Measurements from ENCODE around the gene LINC01488. TPM values are rescaled to one million over a fixed set of nuclear protein-coding genes. Genes with fewer than 3 reads are reported as not detected.

Gene LINC01488
- total and polyA plus RNA-seq, 2 experiments from 2014 or later = not detected

DNA sequence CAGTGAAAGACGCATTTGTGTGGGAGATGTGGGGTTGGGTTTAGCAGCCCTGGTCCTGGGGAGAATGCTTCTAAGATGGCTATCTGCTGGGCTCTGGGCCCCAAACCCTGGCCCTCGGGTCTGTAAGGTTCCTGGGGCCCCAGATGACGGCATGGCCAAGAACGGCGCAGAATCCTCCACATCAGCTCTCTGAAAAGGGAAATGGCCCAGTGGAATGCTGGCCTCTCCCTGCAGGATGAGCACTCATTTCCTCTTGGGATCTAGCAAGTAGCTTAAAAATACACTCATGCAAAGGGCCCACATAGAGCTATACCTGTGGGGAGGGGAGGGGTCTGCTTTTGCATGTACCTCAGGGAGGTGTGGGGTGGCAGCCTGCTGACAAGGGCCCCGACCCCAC, 37.5 kb upstream of the LINC01488 start:
- Histone ChIP-seq H3K79me2 (replicated peaks; ENCODE audit: insufficient read depth) (no peaks in the 10 kb centered on the region), H3K9me2 (ENCODE audit: insufficient read depth) (peaks cover 8% of the 10 kb centered on the region), H2AFZ (peak overlapping the region; percentile 56; the same call in 1 of the 2 replicates), H3K27ac (ENCODE audit: low read depth) (no peak overlapping the region; the same call in 1 of the 2 replicates), H3K27me3 (ENCODE audit: insufficient read depth) (no peaks in the 10 kb centered on the region), H3K4me3 (peak overlapping the region; percentile 38; the same call in 1 of the 2 replicates), H4K20me1 (replicated peaks; ENCODE audit: insufficient read depth) (no peaks in the 10 kb centered on the region), H3K4me2 (peak overlapping the region; percentile 75), H3K4me1 (ENCODE audit: insufficient read depth) (peaks cover 28% of the 10 kb centered on the region), H3F3A (replicated peaks; ENCODE audit: low read depth) (no peaks in the 10 kb centered on the region; the same call in 1 of the 2 replicates), H3K36me3 (ENCODE audit: insufficient read depth) (no peaks in the 10 kb centered on the region)
- TF ChIP-seq, protein P1, sequence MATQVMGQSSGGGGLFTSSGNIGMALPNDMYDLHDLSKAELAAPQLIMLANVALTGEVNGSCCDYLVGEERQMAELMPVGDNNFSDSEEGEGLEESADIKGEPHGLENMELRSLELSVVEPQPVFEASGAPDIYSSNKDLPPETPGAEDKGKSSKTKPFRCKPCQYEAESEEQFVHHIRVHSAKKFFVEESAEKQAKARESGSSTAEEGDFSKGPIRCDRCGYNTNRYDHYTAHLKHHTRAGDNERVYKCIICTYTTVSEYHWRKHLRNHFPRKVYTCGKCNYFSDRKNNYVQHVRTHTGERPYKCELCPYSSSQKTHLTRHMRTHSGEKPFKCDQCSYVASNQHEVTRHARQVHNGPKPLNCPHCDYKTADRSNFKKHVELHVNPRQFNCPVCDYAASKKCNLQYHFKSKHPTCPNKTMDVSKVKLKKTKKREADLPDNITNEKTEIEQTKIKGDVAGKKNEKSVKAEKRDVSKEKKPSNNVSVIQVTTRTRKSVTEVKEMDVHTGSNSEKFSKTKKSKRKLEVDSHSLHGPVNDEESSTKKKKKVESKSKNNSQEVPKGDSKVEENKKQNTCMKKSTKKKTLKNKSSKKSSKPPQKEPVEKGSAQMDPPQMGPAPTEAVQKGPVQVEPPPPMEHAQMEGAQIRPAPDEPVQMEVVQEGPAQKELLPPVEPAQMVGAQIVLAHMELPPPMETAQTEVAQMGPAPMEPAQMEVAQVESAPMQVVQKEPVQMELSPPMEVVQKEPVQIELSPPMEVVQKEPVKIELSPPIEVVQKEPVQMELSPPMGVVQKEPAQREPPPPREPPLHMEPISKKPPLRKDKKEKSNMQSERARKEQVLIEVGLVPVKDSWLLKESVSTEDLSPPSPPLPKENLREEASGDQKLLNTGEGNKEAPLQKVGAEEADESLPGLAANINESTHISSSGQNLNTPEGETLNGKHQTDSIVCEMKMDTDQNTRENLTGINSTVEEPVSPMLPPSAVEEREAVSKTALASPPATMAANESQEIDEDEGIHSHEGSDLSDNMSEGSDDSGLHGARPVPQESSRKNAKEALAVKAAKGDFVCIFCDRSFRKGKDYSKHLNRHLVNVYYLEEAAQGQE (IDR thresholded peaks at IDR 0.05; ENCODE audit: unreplicated experiment) = no peak
- no peak; the same call in 1 of the 2 replicates for TF ChIP-seq POLR2AphosphoS5 (IDR thresholded peaks at IDR 0.05; ENCODE audit: low read depth)
- no peak for TF ChIP-seq STAT1 (IDR thresholded peaks at IDR 0.05; ENCODE audit: unreplicated experiment)
- TF ChIP-seq EZH2phosphoT487 (IDR thresholded peaks at IDR 0.05; ENCODE audit: unreplicated experiment) = no peak
- TF ChIP-seq, protein P2, sequence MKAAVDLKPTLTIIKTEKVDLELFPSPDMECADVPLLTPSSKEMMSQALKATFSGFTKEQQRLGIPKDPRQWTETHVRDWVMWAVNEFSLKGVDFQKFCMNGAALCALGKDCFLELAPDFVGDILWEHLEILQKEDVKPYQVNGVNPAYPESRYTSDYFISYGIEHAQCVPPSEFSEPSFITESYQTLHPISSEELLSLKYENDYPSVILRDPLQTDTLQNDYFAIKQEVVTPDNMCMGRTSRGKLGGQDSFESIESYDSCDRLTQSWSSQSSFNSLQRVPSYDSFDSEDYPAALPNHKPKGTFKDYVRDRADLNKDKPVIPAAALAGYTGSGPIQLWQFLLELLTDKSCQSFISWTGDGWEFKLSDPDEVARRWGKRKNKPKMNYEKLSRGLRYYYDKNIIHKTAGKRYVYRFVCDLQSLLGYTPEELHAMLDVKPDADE (IDR thresholded peaks at IDR 0.05) = no peak
- no peak for TF ChIP-seq NANOG (IDR thresholded peaks at IDR 0.05; ENCODE audit: borderline replicate concordance)
- TF ChIP-seq EZH2 (IDR thresholded peaks at IDR 0.05; ENCODE audit: low read depth, unreplicated experiment) = no peak
- no peak for TF ChIP-seq JUNB (IDR thresholded peaks at IDR 0.05; ENCODE audit: unreplicated experiment)
- TF ChIP-seq ZNF331 (CRISPR knock-in tag; IDR thresholded peaks at IDR 0.05; ENCODE audit: low read depth) = no peak
- TF ChIP-seq, protein P3, sequence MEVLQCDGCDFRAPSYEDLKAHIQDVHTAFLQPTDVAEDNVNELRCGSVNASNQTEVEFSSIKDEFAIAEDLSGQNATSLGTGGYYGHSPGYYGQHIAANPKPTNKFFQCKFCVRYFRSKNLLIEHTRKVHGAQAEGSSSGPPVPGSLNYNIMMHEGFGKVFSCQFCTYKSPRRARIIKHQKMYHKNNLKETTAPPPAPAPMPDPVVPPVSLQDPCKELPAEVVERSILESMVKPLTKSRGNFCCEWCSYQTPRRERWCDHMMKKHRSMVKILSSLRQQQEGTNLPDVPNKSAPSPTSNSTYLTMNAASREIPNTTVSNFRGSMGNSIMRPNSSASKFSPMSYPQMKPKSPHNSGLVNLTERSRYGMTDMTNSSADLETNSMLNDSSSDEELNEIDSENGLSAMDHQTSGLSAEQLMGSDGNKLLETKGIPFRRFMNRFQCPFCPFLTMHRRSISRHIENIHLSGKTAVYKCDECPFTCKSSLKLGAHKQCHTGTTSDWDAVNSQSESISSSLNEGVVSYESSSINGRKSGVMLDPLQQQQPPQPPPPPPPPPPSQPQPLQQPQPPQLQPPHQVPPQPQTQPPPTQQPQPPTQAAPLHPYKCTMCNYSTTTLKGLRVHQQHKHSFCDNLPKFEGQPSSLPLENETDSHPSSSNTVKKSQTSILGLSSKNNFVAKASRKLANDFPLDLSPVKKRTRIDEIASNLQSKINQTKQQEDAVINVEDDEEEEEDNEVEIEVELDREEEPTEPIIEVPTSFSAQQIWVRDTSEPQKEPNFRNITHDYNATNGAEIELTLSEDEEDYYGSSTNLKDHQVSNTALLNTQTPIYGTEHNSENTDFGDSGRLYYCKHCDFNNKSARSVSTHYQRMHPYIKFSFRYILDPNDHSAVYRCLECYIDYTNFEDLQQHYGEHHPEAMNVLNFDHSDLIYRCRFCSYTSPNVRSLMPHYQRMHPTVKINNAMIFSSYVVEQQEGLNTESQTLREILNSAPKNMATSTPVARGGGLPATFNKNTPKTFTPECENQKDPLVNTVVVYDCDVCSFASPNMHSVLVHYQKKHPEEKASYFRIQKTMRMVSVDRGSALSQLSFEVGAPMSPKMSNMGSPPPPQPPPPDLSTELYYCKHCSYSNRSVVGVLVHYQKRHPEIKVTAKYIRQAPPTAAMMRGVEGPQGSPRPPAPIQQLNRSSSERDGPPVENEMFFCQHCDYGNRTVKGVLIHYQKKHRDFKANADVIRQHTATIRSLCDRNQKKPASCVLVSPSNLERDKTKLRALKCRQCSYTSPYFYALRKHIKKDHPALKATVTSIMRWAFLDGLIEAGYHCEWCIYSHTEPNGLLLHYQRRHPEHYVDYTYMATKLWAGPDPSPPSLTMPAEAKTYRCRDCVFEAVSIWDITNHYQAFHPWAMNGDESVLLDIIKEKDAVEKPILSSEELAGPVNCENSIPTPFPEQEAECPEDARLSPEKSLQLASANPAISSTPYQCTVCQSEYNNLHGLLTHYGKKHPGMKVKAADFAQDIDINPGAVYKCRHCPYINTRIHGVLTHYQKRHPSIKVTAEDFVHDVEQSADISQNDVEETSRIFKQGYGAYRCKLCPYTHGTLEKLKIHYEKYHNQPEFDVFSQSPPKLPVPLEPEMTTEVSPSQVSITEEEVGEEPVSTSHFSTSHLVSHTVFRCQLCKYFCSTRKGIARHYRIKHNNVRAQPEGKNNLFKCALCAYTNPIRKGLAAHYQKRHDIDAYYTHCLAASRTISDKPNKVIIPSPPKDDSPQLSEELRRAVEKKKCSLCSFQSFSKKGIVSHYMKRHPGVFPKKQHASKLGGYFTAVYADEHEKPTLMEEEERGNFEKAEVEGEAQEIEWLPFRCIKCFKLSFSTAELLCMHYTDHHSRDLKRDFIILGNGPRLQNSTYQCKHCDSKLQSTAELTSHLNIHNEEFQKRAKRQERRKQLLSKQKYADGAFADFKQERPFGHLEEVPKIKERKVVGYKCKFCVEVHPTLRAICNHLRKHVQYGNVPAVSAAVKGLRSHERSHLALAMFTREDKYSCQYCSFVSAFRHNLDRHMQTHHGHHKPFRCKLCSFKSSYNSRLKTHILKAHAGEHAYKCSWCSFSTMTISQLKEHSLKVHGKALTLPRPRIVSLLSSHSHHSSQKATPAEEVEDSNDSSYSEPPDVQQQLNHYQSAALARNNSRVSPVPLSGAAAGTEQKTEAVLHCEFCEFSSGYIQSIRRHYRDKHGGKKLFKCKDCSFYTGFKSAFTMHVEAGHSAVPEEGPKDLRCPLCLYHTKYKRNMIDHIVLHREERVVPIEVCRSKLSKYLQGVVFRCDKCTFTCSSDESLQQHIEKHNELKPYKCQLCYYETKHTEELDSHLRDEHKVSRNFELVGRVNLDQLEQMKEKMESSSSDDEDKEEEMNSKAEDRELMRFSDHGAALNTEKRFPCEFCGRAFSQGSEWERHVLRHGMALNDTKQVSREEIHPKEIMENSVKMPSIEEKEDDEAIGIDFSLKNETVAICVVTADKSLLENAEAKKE (CRISPR knock-in tag; IDR thresholded peaks at IDR 0.05) = no peak
- TF ChIP-seq, protein P4, sequence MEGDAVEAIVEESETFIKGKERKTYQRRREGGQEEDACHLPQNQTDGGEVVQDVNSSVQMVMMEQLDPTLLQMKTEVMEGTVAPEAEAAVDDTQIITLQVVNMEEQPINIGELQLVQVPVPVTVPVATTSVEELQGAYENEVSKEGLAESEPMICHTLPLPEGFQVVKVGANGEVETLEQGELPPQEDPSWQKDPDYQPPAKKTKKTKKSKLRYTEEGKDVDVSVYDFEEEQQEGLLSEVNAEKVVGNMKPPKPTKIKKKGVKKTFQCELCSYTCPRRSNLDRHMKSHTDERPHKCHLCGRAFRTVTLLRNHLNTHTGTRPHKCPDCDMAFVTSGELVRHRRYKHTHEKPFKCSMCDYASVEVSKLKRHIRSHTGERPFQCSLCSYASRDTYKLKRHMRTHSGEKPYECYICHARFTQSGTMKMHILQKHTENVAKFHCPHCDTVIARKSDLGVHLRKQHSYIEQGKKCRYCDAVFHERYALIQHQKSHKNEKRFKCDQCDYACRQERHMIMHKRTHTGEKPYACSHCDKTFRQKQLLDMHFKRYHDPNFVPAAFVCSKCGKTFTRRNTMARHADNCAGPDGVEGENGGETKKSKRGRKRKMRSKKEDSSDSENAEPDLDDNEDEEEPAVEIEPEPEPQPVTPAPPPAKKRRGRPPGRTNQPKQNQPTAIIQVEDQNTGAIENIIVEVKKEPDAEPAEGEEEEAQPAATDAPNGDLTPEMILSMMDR (conservative IDR thresholded peaks at IDR 0.05; ENCODE audit: low read depth in 2 of 2) = no peak
- no peak for TF ChIP-seq ZNF114 (CRISPR knock-in tag; IDR thresholded peaks at IDR 0.05)
- peaks cover 20% of the 10 kb centered on the region for H3K27me3 Mint-ChIP-seq (ENCODE audit: insufficient read depth, low read depth, poor library complexity)
- H3K4me1 Mint-ChIP-seq = peaks cover 43% of the 10 kb centered on the region
- no peaks in the 10 kb centered on the region; the same call in 1 of the 3 replicates for H3K36me3 Mint-ChIP-seq (ENCODE audit: low read depth)
- peaks cover 3% of the 10 kb centered on the region; the same call in 1 of the 3 replicates for H3K9me3 Mint-ChIP-seq
- H3K27ac Mint-ChIP-seq = peak overlapping the region; percentile 84
- H3K4me3 Mint-ChIP-seq = peak overlapping the region; percentile 56; the same call in 2 of the 3 replicates
- ATAC-seq = no peak; the same call in 2 of the 3 replicates
- no peak for DNase-seq (ENCODE audit: low spot score)
